B cell (primary cell): ENCODE results near the gene AUP1.

Experiments
- EZH2 ChIP-seq: IDR thresholded peaks from 2 replicates; pipeline ENCODE4 v1.6.1; 2012; ENCODE audit warnings: borderline replicate concordance, low read depth, mild to moderate bottlenecking, moderate library complexity, low read length; ENCODE audit not compliant: insufficient read depth, poor library complexity, severe bottlenecking
- TF ChIP-seq, protein P1 (sequence below): fragments of 200-600 bp; IDR thresholded peaks from one replicate; pipeline ENCODE4 v1.8.0; 2022; ENCODE audit warnings: antibody characterized with exemption, mild to moderate bottlenecking

DNA sequence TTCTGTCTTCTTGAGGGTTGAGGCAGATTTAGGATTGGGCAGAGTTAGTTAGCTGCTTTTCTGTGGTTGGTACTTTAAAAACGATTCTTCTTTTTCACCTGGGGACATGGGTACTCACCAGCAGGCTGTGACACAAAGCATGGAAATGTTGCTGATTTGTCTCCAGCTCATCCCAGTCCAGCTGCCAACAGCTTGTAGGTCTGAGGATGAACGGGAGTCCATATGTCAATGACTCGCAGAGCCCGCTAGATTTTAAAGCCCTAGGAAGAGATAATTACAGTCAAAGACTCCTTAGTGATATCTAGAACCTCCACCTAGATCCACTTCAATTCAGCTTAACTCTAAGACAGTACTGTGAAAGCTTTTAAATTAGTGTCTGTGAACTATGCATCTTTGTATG is 45.8 kb upstream of the AUP1 start:
- no peak for TF ChIP-seq EZH2
- TF ChIP-seq, protein P1, sequence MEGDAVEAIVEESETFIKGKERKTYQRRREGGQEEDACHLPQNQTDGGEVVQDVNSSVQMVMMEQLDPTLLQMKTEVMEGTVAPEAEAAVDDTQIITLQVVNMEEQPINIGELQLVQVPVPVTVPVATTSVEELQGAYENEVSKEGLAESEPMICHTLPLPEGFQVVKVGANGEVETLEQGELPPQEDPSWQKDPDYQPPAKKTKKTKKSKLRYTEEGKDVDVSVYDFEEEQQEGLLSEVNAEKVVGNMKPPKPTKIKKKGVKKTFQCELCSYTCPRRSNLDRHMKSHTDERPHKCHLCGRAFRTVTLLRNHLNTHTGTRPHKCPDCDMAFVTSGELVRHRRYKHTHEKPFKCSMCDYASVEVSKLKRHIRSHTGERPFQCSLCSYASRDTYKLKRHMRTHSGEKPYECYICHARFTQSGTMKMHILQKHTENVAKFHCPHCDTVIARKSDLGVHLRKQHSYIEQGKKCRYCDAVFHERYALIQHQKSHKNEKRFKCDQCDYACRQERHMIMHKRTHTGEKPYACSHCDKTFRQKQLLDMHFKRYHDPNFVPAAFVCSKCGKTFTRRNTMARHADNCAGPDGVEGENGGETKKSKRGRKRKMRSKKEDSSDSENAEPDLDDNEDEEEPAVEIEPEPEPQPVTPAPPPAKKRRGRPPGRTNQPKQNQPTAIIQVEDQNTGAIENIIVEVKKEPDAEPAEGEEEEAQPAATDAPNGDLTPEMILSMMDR = no peak
